Immature natural killer cell (primary cell): ENCODE data around the gene ALPK1. TPM values are rescaled to one million over a fixed set of nuclear protein-coding genes. Genes with fewer than 3 reads are reported as not detected.

Experiments used
- DNase-seq, 3 donors: peaks; one replicate each; pipeline ENCODE4 v3.0.0; 2022; ENCODE audit warnings: mixed read lengths in 1 of 3
- H3K27ac Mint-ChIP-seq, 6 donors: one replicate each; pipeline ENCODE4 v1.8.0; 2020; ENCODE audit warnings: mixed read lengths in 6 of 6, mild to moderate bottlenecking in 5 of 6, inconsistent platforms in 4 of 6, moderate library complexity in 3 of 6
- H3K27me3 Mint-ChIP-seq, 3 donors: one replicate each; pipeline ENCODE4 v1.8.0; 2020 to 2021; ENCODE audit warnings: low read depth in 3 of 3, mild to moderate bottlenecking in 3 of 3, mixed read lengths in 3 of 3, moderate library complexity in 3 of 3, inconsistent platforms in 1 of 3
- H3K36me3 Mint-ChIP-seq, 3 donors: one replicate each; pipeline ENCODE4 v1.8.0; 2020; ENCODE audit warnings: mixed read lengths in 3 of 3, inconsistent platforms in 2 of 3, mild to moderate bottlenecking in 2 of 3
- H3K4me1 Mint-ChIP-seq, 2 donors: one replicate each; pipeline ENCODE4 v1.8.0; 2020; ENCODE audit warnings: inconsistent platforms in 2 of 2, mild to moderate bottlenecking in 2 of 2, mixed read lengths in 2 of 2, moderate library complexity in 1 of 2
- H3K4me3 Mint-ChIP-seq, 5 donors: one replicate each; pipeline ENCODE4 v1.8.0; 2020; ENCODE audit warnings: mild to moderate bottlenecking in 5 of 5, mixed read lengths in 5 of 5, inconsistent platforms in 3 of 5, moderate library complexity in 3 of 5
- H3K9me3 Mint-ChIP-seq, 6 donors: one replicate each; pipeline ENCODE4 v1.8.0; 2020; ENCODE audit warnings: mild to moderate bottlenecking in 6 of 6, mixed read lengths in 6 of 6, inconsistent platforms in 4 of 6, moderate library complexity in 3 of 6
- polyA plus RNA-seq, 3 donors: library from polyadenylated mRNA; unstranded; fragments of 300-500 nt; fragmentation: Illumina TruSeq; gene quantifications; one replicate each; pipeline ENCODE4 v1.2.3, GENCODE V29; 2021

Gene ALPK1
- polyA plus RNA-seq, 3 donors from 2014 or later: 0.32 to 1.3 TPM; not detected in 1

DNA sequence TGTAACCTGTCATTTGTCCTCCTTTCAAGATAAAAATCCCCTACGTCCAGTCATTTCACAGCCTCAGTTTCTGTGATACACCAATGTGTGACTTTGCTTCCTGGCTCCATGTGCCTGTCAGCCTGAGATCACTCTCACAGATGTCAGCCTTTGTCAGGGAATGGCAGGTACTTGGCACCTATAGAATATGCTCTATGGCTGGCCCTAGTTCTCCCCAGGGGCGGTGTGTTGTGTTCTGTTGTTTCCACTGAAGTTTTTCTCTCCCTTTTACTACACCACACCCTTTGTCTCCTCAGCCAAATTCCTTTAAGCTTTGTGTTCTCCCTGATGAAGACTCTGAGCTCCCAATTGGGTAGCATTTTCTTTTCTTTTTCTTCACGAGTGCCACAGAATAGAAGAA is 81.7 kb downstream of the ALPK1 start:
- Mint-ChIP-seq H3K27ac (no peak overlapping the region), H3K4me1 (no peaks in the 10 kb centered on the region), H3K36me3 (no peaks in the 10 kb centered on the region), H3K9me3 (no peaks in the 10 kb centered on the region), H3K4me3 (no peak overlapping the region), H3K27me3 (peaks cover 4 to 8% (median 4%) of the 10 kb centered on the region in 3 donors)
- no peak for DNase-seq

DNA sequence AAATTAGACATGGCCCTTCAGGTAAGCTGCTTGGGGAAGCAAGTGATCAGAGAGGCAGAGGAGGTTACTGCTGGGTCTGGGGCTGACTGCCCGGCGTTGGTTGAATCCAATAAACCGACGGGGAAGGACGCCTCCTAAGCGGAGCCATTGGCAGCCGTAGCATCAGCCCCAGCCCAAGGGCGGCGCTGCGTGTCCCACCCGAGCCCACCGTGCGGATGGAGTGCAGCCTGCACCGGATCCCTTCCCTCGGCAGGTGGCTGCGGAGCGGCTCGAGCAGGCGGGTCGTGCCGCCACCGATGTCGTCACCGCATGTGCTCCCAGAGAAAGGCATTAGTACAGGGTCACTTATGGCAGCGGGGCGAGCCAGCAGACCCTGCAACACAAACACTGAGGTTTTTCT is 82.1 kb downstream of the ALPK1 start:
- H3K27ac Mint-ChIP-seq: no peak overlapping the region
- DNase-seq: no peak
- H3K4me3 Mint-ChIP-seq: no peak overlapping the region
- no peaks in the 10 kb centered on the region for H3K9me3 Mint-ChIP-seq
- H3K4me1 Mint-ChIP-seq: no peaks in the 10 kb centered on the region
- H3K27me3 Mint-ChIP-seq: peaks cover 4 to 8% (median 6%) of the 10 kb centered on the region in 3 donors
- no peaks in the 10 kb centered on the region for H3K36me3 Mint-ChIP-seq

DNA sequence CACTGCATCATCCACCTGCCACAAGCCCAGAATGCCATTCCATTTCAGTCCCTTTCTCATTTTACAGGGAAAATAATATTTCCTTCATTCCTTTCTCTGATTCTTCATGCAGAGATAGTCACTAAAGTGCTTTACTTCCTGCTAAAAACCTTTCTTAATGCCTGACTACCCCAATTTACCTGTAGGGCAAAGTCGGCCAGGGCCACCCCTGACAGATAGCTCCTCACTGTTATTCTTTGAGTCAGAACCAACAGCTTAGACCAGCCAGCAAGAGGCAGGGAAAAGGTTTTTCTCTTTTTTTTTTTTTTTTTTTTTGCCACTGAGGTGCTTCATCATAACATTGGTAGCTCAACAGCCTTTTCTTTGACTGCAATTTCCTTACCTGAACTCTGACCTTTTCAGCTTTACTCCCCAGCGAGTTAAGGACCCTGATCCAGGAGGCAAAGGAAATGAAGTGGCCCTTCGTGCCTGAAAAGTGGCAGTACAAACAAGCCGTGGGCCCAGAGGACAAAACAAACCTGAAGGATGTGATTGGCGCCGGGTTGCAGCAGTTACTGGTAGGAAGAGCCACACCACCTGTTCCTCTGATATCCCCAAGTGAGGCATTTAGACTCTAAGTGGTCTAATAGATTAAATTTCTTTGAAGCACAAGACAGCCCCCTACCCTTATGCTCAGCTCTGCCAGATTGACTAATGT is 85.0 kb downstream of the ALPK1 start:
- no peaks in the 10 kb centered on the region for H3K36me3 Mint-ChIP-seq
- no peak overlapping the region for H3K27ac Mint-ChIP-seq
- peaks cover 3 to 6% (median 4%) of the 10 kb centered on the region in 3 donors for H3K27me3 Mint-ChIP-seq
- H3K4me3 Mint-ChIP-seq: no peak overlapping the region
- no peaks in the 10 kb centered on the region for H3K4me1 Mint-ChIP-seq
- no peak for DNase-seq
- no peaks in the 10 kb centered on the region for H3K9me3 Mint-ChIP-seq

- no peak for DNase-seq
- Mint-ChIP-seq H3K4me3 (no peak overlapping the region), H3K4me1 (no peaks in the 10 kb centered on the region), H3K36me3 (no peaks in the 10 kb centered on the region), H3K27ac (no peak overlapping the region), H3K27me3 (peaks cover 0 to 4% (median 3%) of the 10 kb centered on the region in 3 donors), H3K9me3 (no peaks in the 10 kb centered on the region)
Observed at GRCh38 chr4:112386071-112386470, 88.9 kb downstream of the ALPK1 start.

- H3K36me3 Mint-ChIP-seq: no peaks in the 10 kb centered on the region
- peaks cover 0 to 9% (median 2%) of the 10 kb centered on the region in 3 donors for H3K27me3 Mint-ChIP-seq
- H3K4me1 Mint-ChIP-seq: no peaks in the 10 kb centered on the region
- H3K27ac Mint-ChIP-seq: no peak overlapping the region
- DNase-seq: no peak
- H3K4me3 Mint-ChIP-seq: no peak overlapping the region
- peaks cover 0 to 2% (median 0%) of the 10 kb centered on the region in 6 donors for H3K9me3 Mint-ChIP-seq
Observed at GRCh38 chr4:112402098-112402497, 104.9 kb downstream of the ALPK1 start.

GRCh38 chr4:112403101-112403945 is 106.2 kb downstream of the ALPK1 start:
- Mint-ChIP-seq H3K27ac (no peak overlapping the region), H3K27me3 (peaks cover 0 to 9% (median 2%) of the 10 kb centered on the region in 3 donors), H3K9me3 (no peaks in the 10 kb centered on the region), H3K4me3 (no peak overlapping the region), H3K36me3 (no peaks in the 10 kb centered on the region), H3K4me1 (no peaks in the 10 kb centered on the region)
- DNase-seq: no peak

DNA sequence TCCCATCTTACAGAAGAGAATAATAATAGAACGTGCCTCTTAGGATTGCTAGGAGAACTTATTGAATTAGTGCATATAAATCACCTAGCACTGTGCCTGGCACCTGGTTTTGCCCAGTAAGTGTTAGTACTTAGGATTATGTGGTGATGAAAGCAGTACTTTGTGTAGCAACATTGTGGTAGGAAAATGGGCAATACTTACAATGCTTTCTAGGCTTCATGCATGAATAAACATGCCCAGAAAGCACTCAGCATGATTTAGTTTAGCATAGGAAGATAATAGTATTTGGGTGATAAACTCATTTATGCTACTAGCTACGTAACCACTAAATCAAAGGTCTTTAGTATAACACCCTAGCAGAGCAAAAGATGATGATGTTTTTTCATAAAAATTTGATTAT is 113.2 kb downstream of the ALPK1 start:
- Mint-ChIP-seq H3K9me3 (no peaks in the 10 kb centered on the region), H3K36me3 (no peaks in the 10 kb centered on the region), H3K27me3 (peaks cover 0 to 4% (median under 1%) of the 10 kb centered on the region in 3 donors), H3K4me1 (no peaks in the 10 kb centered on the region), H3K4me3 (no peak overlapping the region), H3K27ac (no peak overlapping the region)
- DNase-seq: no peak

- H3K4me1 Mint-ChIP-seq: no peaks in the 10 kb centered on the region
- H3K27ac Mint-ChIP-seq: no peak overlapping the region
- no peak overlapping the region for H3K4me3 Mint-ChIP-seq
- DNase-seq: no peak
- no peaks in the 10 kb centered on the region for H3K9me3 Mint-ChIP-seq
- no peaks in the 10 kb centered on the region for H3K36me3 Mint-ChIP-seq
- H3K27me3 Mint-ChIP-seq: peaks cover 1 to 4% (median 4%) of the 10 kb centered on the region in 3 donors
Observed at GRCh38 chr4:112410804-112411203, 113.6 kb downstream of the ALPK1 start.

DNA sequence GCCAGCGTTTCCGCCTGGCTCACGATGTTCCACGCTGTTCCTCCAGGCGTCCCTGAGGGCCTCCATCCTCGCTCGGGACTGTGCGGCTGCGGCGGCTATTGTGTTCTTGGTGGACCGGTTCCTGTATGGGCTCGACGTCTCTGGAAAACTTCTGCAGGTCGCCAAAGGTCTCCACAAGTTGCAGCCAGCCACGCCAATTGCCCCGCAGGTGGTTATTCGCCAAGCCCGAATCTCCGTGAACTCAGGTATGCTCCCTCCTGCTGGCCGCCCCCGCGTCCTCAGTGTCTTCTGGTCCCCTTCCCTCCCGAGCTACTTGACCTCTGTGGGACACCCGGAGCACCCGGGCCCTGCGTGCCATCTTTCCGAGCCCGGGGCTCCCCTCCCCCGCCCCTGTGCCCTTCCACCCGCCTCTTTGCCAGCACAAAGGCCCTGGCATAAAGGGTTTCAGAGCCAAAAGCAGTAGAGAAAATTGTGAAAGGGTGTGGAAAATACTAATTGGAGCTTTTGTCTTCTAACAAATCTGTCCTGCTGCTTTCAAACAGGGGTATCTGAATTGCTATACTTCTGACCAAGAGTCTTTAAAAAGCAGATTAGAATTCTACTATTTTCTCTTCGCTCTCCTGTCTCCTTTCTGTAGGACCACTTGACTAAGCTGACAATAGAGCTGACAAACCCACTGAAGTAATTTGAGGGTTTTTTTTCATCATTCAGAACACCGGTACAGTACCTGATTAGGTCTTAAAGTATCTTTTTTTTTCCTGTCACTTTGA is 114.8 kb downstream of the ALPK1 start:
- Mint-ChIP-seq H3K4me3 (no peak overlapping the region), H3K27me3 (peaks cover 1 to 4% (median 4%) of the 10 kb centered on the region in 3 donors), H3K36me3 (no peaks in the 10 kb centered on the region), H3K4me1 (no peaks in the 10 kb centered on the region), H3K27ac (no peak overlapping the region), H3K9me3 (no peaks in the 10 kb centered on the region)
- no peak for DNase-seq

DNA sequence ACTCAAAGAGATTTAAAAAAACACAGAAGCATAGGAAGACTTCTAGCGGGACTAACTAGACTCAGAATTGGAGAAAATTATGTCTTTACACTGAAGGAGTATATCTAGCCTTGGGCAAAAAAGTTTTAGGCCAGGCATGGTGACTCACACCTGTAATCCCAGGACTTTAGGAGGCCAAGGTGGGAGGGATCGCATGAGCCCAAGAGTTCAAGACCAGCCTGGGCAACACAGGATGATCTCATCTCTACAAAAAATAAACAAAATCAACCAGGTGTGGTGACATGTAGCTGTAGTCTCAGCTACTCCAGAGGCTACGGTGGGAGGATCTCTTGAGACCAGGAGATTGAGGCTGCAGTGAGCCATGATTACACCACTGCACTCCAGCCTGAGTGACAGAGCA is 119.3 kb downstream of the ALPK1 start:
- H3K9me3 Mint-ChIP-seq: no peaks in the 10 kb centered on the region
- no peak for DNase-seq
- H3K4me1 Mint-ChIP-seq: no peaks in the 10 kb centered on the region
- peaks cover 1 to 6% (median 3%) of the 10 kb centered on the region in 3 donors for H3K27me3 Mint-ChIP-seq
- H3K27ac Mint-ChIP-seq: no peak overlapping the region
- H3K4me3 Mint-ChIP-seq: no peak overlapping the region
- H3K36me3 Mint-ChIP-seq: no peaks in the 10 kb centered on the region

DNA sequence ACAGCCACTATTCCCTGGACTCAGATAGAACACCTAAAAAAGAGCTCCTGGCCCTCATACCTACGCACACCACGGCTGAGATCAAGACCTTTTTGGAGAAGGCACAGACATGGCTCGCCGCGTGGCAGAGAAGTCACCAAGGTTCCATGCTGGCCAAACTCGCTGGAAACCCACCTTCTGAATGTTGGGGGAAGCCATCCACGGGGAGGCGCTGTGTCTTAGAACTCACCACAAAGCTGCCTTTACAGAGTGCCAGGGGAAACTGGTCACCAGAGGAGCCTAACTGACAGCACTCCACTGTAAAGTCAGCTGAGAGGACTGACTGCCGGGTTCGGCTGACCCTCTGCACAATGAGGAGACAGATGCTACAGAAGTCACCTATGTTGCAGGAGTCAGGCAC is 120.9 kb downstream of the ALPK1 start:
- Mint-ChIP-seq H3K4me3 (no peak overlapping the region), H3K27me3 (peaks cover 1 to 6% (median 1%) of the 10 kb centered on the region in 3 donors), H3K9me3 (no peaks in the 10 kb centered on the region), H3K36me3 (no peaks in the 10 kb centered on the region), H3K27ac (no peak overlapping the region), H3K4me1 (no peaks in the 10 kb centered on the region)
- no peak for DNase-seq

GRCh38 chr4:112421911-112422310 is 124.7 kb downstream of the ALPK1 start:
- H3K36me3 Mint-ChIP-seq: no peaks in the 10 kb centered on the region
- H3K4me3 Mint-ChIP-seq: no peak overlapping the region
- no peak for DNase-seq
- no peaks in the 10 kb centered on the region for H3K9me3 Mint-ChIP-seq
- H3K27me3 Mint-ChIP-seq: peaks cover 0 to 2% (median 0%) of the 10 kb centered on the region in 3 donors
- H3K27ac Mint-ChIP-seq: no peak overlapping the region
- no peaks in the 10 kb centered on the region for H3K4me1 Mint-ChIP-seq

GRCh38 chr4:112422644-112423043 is 125.5 kb downstream of the ALPK1 start:
- Mint-ChIP-seq H3K4me3 (no peak overlapping the region), H3K36me3 (no peaks in the 10 kb centered on the region), H3K27me3 (peaks cover 0 to 2% (median 0%) of the 10 kb centered on the region in 3 donors), H3K9me3 (no peaks in the 10 kb centered on the region), H3K4me1 (no peaks in the 10 kb centered on the region), H3K27ac (no peak overlapping the region)
- DNase-seq: no peak

- no peaks in the 10 kb centered on the region for H3K9me3 Mint-ChIP-seq
Observed at GRCh38 chr4:112423591-112423990, 126.4 kb downstream of the ALPK1 start.

More at GRCh38 chr4:112423591-112423990, 126.4 kb downstream of the ALPK1 start:
- DNase-seq: no peak
- H3K27ac Mint-ChIP-seq: no peak overlapping the region
- no peaks in the 10 kb centered on the region for H3K4me1 Mint-ChIP-seq
- peaks cover 0 to 2% (median 0%) of the 10 kb centered on the region in 3 donors for H3K27me3 Mint-ChIP-seq
- no peaks in the 10 kb centered on the region for H3K36me3 Mint-ChIP-seq
- H3K4me3 Mint-ChIP-seq: no peak overlapping the region
